CD4-positive, alpha-beta T cell treated with Interleukin-1 beta for 1 hour (primary cell): ENCODE measurements around the gene NRL.

ENCODE experiments used
- DNase-seq, 2 donors: peaks; one replicate each; pipeline ENCODE4 v3.0.0-alpha.2; 2020 to 2022

NRL gene

GRCh38 chr14:24143511-24143910, 28.8 kb upstream of the NRL start:
- DNase-seq, result no peak

DNA sequence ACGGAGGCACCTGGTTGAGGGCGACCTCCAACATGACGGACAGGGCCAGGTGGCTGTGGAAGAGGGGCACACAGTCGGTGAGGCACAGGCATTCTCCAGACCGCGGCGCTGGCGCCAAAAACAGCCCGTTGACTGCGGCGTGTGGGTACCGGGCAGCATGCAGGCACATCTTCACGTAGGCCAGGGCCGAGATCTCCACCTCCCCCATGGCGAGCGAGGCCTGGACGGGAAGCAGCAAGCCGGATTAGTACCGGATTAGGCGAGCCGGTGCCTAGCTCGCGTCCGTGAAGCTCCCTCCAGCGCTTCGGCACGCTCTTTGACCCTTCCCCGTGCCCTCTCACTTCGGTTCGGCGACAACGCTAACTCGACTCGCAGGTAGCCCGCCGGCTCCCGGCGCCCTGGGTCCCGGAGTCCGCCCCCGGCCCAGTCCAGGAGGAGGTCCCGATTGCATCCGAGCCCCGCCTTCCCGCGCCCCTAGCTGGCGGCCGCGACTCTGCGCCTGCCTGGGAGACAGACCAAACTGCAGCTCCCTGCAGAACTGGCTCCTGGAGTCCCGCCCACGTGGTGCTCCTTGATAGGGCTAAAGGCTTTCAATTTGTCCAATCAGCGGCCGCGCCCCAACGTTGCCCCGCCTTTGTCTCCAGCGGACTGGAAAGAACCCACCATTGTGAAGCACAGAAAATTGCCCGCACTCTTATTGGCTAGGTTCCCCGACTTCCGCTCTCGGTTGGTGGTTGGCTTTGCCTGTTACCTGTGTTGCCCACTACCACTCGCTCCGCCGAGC, 26.5 kb upstream of the NRL start, which contains the start of gene EMC9:
TSS of gene EMC9 (minus strand) at position 495 of the 784 bp plus-strand sequence. CDS start at position 208, 287 bp downstream.
- DNase-seq, result peak; percentile 99

- DNase-seq, result peak in 1 of 2 donors; percentile 31
These were observed 24.7 kb upstream of the NRL start for GRCh38 chr14:24139272-24139934.

GRCh38 chr14:24138396-24139271, 23.9 kb upstream of the NRL start:
- no peak for DNase-seq

DNA sequence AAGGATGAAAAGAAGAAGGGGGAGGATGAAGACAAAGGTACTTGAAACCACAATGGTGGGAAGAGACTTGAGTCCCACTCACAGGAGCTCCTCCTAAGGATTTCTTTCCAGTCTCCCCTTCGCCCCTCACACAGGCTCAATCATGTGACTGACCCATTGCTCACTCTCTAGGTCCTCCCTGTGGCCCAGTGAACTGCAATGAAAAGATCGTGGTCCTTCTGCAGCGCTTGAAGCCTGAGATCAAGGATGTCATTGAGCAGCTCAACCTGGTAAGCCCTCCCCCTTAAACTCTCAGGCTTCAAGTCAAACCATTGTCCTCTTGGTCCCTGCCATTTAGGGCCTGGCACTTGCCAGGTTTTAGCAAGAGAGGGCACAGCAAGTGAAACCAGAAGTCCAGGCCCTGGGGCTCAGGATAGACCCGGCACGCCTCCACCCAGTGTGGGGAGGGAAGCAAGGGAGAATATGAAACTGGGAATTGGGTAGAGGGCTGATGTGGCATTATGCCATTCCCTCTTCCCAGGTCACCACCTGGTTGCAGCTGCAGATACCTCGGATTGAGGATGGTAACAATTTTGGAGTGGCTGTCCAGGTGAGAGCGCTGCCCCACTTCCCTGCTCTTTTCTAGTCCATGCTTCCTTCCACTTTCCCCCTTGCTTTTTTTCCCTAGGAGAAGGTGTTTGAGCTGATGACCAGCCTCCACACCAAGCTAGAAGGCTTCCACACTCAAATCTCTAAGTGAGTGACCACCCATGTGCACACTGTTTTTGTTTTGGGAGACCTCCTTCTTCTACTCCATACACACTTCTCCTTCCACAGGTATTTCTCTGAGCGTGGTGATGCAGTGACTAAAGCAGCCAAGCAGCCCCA, 23.0 kb upstream of the NRL start:
- DNase-seq, result no peak

GRCh38 chr14:24136684-24137528, 22.2 kb upstream of the NRL start:
- DNase-seq, result no peak

- peak; percentile 92 to 95 for DNase-seq
These were observed 21.3 kb upstream of the NRL start, which contains the start of gene PSME1 for GRCh38 chr14:24135834-24136683. Gene PSME1, plus strand, starts transcription at chr14:24136194. Its CDS starts 69 bp downstream, at chr14:24136263.

GRCh38 chr14:24135584-24135833, 20.8 kb upstream of the NRL start:
- DNase-seq, result no peak

- no peak for DNase-seq
These were observed 19.0 kb upstream of the NRL start for GRCh38 chr14:24133735-24134134.

DNA sequence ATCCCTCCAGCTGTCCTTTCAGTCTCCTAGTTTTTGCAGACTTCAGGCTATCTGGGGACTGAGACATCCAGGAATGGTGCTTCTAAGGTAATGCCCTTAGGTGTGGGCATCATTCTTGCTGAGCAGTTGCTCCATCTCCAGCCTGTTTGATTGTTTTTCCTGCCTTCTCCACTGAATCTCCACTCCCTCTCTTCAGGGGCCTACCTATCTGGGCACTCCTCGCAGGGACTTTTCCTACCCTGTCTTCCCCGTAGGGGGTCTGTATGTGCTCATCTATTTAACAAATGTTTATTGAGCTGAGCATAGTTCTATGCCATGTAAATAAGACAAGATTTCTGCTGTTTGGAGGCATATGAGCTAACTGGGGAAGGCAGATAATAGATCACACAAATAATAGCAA, 18.2 kb upstream of the NRL start:
- no peak for DNase-seq

GRCh38 chr14:24132061-24132685, 17.4 kb upstream of the NRL start:
- peak in 1 of 2 donors; percentile 20 for DNase-seq

DNA sequence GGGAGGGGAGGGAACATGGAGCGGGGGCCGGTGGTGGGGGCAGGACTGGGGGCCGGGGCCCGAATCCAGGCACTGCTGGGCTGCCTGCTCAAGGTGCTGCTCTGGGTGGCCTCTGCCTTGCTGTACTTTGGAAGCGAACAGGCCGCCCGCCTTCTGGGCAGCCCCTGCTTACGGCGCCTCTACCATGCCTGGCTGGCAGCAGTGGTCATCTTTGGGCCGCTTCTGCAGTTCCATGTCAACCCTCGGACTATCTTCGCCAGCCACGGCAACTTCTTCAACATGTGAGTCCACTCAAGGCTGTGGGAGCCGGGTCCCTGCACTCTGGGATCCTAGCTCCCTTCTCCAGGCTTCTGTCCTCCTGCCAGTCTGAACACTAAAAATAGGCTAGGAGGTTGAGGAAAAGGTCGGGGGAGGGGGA, 16.8 kb upstream of the NRL start:
- no peak for DNase-seq

DNA sequence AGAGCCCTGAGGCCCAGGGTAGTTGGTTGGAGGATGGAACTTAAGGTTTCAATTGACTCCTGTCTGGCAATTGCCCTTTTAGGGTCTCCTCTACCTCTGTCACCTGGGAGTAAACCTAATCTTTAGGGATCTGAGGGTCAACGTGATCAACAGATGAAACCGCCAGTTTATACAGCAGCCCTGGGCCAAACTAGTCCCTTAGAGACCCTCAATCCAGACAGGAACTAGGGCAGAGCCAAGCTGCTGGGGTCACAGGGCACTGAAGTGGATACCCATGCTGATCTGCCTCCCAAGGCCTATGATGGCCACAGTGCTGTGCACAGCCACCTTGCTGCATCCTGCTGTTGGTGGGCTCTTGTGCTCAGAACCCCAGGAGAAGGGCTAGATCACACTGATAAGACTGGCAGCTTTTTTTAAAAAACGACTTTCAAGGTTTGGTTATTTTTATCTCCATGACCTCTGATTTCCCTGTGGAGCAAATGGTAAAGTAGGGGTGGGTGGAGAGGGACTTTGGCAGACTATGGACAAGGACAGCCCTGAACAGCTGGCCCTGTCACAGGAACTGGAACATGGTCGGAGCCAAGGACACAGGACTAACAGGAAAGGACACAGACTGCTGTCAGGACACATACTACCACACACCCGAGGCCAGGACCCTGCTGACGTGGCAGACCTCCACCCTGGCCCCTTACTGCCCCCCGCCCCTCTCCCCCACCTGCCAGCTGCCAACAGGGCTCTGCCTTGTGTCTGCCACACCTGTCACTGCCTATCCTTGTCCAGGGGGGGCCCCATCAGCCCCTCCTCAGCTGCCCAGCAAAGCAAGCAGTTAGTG, 16.2 kb upstream of the NRL start:
- no peak for DNase-seq

DNA sequence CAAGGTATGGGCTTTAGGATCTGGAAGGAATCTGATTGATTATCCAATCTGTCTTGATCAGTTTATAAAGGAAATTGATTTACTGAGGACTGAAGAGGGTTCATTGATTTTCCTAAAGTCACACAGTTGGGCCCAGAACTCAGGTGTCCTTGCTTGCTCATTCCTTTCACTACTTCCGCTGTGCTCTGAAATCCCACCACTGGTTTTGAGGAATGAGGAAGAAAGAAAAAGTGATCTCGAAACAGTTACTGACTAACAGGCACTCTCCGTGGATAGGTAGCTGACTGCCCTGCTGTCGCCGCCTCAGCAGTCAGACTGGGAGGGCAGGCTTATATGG, 15.6 kb upstream of the NRL start, which contains the start of gene FITM1:
TSS of gene FITM1 (plus strand) at position 280 of the 337 bp plus-strand sequence. CDS start 905 bp downstream, outside the sequence.
- DNase-seq, result no peak

GRCh38 chr14:24129410-24129998, 14.8 kb upstream of the NRL start:
- DNase-seq, result no peak

- DNase-seq, result no peak
These were observed 12.9 kb upstream of the NRL start for GRCh38 chr14:24127673-24128072.

DNA sequence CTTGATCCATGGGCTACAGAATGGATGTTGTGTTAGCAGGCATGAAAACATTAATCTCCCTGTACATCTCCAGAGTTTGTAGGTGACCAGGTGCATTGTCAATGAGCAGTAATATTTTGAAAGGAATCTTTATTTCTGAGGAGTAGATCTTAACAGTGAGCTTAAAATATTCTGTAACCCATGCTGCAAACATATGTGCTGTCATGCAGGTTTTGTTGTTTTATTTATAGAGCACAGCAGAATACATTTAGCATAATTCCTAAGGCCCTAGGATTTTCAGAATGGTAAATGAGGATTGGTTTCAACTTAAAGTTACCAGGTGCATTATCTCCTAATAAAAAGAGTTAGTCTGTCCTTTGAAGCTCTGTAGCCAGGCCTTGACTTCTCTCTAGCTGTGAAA, 12.2 kb upstream of the NRL start:
- DNase-seq, result no peak
